ENCODE results near the gene EPHA2.

DNA sequence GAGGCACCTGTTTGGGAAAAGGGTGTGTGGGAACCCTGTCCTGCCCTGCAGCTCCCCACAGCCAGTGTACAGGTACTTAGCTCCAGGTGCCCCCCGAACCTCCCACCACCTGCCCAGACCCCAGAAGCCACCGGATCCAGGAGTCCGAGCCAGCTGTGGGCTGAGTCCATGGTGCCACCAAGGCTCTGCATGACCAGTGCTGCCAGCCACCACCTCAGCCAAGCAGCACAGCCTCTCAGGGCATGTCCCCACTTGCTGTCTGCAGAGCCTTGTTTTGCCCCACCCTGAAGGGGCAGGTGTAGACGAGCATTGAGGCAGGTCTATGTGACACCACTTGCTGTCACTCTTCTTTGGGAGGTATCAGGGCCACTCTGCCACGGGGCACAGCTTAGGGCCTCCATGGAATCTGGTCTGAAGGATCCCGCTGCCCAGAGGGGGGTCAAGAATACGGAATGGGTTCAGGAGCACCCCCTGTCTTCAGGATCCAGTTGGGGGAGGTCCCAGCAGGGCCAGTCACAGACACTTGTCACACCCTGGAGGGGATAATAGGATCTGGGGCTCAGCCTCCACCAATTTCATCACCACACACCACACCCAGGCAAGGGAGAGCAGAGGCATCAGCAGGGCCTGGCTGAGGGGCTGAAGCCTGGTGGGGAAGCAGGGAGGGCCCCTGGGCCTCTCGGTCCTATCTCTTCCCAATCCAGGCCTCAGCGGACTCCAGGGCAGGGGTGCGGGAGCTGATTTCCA, 28.9 kb upstream of the EPHA2 start:
- TF ChIP-seq EP300 (IDR thresholded peaks at IDR 0.05; ENCODE audit: borderline replicate concordance in 1 of 2, low read depth in 1 of 2, low read length in 1 of 2) (no peak), POLR2AphosphoS5 (IDR thresholded peaks at IDR 0.05; ENCODE audit: low read depth, low read length) (no peak), TAF1 (IDR thresholded peaks at IDR 0.05; ENCODE audit: borderline replicate concordance, low read depth, low read length) (no peak), CHD2 (IDR thresholded peaks at IDR 0.05; ENCODE audit: low read length, partially characterized antibody) (no peak), SIN3A (IDR thresholded peaks at IDR 0.05; ENCODE audit: borderline replicate concordance, low read depth, low read length) (no peak), RXRA (IDR thresholded peaks at IDR 0.05; ENCODE audit: borderline replicate concordance, low read depth) (no peak), MXI1 (IDR thresholded peaks at IDR 0.05; ENCODE audit: low read depth, low read length) (no peak), ELF1 (IDR thresholded peaks at IDR 0.05) (no peak)
- TF ChIP-seq, protein P1, sequence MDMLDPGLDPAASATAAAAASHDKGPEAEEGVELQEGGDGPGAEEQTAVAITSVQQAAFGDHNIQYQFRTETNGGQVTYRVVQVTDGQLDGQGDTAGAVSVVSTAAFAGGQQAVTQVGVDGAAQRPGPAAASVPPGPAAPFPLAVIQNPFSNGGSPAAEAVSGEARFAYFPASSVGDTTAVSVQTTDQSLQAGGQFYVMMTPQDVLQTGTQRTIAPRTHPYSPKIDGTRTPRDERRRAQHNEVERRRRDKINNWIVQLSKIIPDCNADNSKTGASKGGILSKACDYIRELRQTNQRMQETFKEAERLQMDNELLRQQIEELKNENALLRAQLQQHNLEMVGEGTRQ (IDR thresholded peaks at IDR 0.05; ENCODE audit: borderline replicate concordance, low read depth, low read length) = no peak
- TF ChIP-seq, protein P2, sequence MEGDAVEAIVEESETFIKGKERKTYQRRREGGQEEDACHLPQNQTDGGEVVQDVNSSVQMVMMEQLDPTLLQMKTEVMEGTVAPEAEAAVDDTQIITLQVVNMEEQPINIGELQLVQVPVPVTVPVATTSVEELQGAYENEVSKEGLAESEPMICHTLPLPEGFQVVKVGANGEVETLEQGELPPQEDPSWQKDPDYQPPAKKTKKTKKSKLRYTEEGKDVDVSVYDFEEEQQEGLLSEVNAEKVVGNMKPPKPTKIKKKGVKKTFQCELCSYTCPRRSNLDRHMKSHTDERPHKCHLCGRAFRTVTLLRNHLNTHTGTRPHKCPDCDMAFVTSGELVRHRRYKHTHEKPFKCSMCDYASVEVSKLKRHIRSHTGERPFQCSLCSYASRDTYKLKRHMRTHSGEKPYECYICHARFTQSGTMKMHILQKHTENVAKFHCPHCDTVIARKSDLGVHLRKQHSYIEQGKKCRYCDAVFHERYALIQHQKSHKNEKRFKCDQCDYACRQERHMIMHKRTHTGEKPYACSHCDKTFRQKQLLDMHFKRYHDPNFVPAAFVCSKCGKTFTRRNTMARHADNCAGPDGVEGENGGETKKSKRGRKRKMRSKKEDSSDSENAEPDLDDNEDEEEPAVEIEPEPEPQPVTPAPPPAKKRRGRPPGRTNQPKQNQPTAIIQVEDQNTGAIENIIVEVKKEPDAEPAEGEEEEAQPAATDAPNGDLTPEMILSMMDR (IDR thresholded peaks at IDR 0.05) = no peak
- TF ChIP-seq, protein P3, sequence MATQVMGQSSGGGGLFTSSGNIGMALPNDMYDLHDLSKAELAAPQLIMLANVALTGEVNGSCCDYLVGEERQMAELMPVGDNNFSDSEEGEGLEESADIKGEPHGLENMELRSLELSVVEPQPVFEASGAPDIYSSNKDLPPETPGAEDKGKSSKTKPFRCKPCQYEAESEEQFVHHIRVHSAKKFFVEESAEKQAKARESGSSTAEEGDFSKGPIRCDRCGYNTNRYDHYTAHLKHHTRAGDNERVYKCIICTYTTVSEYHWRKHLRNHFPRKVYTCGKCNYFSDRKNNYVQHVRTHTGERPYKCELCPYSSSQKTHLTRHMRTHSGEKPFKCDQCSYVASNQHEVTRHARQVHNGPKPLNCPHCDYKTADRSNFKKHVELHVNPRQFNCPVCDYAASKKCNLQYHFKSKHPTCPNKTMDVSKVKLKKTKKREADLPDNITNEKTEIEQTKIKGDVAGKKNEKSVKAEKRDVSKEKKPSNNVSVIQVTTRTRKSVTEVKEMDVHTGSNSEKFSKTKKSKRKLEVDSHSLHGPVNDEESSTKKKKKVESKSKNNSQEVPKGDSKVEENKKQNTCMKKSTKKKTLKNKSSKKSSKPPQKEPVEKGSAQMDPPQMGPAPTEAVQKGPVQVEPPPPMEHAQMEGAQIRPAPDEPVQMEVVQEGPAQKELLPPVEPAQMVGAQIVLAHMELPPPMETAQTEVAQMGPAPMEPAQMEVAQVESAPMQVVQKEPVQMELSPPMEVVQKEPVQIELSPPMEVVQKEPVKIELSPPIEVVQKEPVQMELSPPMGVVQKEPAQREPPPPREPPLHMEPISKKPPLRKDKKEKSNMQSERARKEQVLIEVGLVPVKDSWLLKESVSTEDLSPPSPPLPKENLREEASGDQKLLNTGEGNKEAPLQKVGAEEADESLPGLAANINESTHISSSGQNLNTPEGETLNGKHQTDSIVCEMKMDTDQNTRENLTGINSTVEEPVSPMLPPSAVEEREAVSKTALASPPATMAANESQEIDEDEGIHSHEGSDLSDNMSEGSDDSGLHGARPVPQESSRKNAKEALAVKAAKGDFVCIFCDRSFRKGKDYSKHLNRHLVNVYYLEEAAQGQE (IDR thresholded peaks at IDR 0.05; ENCODE audit: low read depth, low read length) = no peak
- TF ChIP-seq, protein P4, sequence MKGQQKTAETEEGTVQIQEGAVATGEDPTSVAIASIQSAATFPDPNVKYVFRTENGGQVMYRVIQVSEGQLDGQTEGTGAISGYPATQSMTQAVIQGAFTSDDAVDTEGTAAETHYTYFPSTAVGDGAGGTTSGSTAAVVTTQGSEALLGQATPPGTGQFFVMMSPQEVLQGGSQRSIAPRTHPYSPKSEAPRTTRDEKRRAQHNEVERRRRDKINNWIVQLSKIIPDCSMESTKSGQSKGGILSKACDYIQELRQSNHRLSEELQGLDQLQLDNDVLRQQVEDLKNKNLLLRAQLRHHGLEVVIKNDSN (IDR thresholded peaks at IDR 0.05; ENCODE audit: borderline replicate concordance, low read depth) = no peak
